Suprapubic skin (tissue), 4 donors: ENCODE measurements around the gene CLEC4F. TPM values are rescaled to one million over a fixed set of nuclear protein-coding genes. Genes with fewer than 3 reads are reported as not detected.
A peak's percentile ranks its signal among the peaks of the same experiment; 100 is the strongest.

ENCODE experiments used
- DNase-seq, 2 donors: peaks; one replicate each; pipeline ENCODE4 v3.0.0-alpha.2; 2019; ENCODE audit warnings: low spot score in 2 of 2
- H3K27ac ChIP-seq: fragments of 200-600 bp; sonication (generic); one replicate; pipeline ENCODE4 v1.5.1; 2019
- H3K27me3 ChIP-seq: fragments of 200-600 bp; sonication (generic); one replicate; pipeline ENCODE4 v1.5.1; 2019
- H3K36me3 ChIP-seq: fragments of 200-600 bp; sonication (generic); one replicate; pipeline ENCODE4 v1.5.1; 2019
- H3K4me1 ChIP-seq: fragments of 200-600 bp; sonication (generic); one replicate; pipeline ENCODE4 v1.5.1; 2019
- H3K4me3 ChIP-seq: fragments of 200-600 bp; sonication (generic); one replicate; pipeline ENCODE4 v1.5.1; 2019; ENCODE audit warnings: mild to moderate bottlenecking
- H3K9me3 ChIP-seq: fragments of 200-600 bp; sonication (generic); one replicate; pipeline ENCODE4 v1.5.1; 2019
- CTCF ChIP-seq, 2 donors: fragments of 200-600 bp in 1 of 2; fragments of 450-650 bp in 1 of 2; sonication (generic) in 1 of 2; IDR thresholded peaks; one replicate each; pipeline ENCODE4 v1.5.1; 2016 to 2019; ENCODE audit warnings: antibody characterized with exemption in 2 of 2, mild to moderate bottlenecking in 1 of 2, moderate library complexity in 1 of 2
- EP300 ChIP-seq: sonication (generic); formaldehyde crosslinking; IDR thresholded peaks from one replicate; pipeline ENCODE4 v1.6.1; 2017; ENCODE audit warnings: antibody characterized with exemption
- POLR2A ChIP-seq, 2 donors: fragments of 450-650 bp; IDR thresholded peaks; one replicate each; pipeline ENCODE4 v1.6.1; 2017; ENCODE audit warnings: antibody characterized with exemption in 2 of 2, mild to moderate bottlenecking in 2 of 2, moderate library complexity in 2 of 2
- POLR2AphosphoS5 ChIP-seq, 3 donors: sonication (generic); formaldehyde crosslinking; IDR thresholded peaks; one replicate each; pipeline ENCODE4 v1.6.1; 2017; ENCODE audit warnings: antibody characterized with exemption in 3 of 3
- WGBS: methylation state at CpG from one replicate; pipeline ENCODE4 v1.1.5; 2018; 5-methylcytosine and 5-hydroxymethylcytosine counted together
- total RNA-seq, 4 donors: library from RNA; depleted of rRNA; stranded (reverse); fragments of >200 nt; gene quantifications; one replicate each; pipeline ENCODE4 v1.1.0, GENCODE V29; 2016

The CLEC4F gene
- 1 to 10 TPM in 2 of 4 donors, under 1 TPM in 2; 0.60 to 3.0 (median 0.93) TPM for total RNA-seq

- DNase-seq = no peak
- H3K27me3 ChIP-seq = peaks cover 6% of the 10 kb centered on the region
- H3K4me1 ChIP-seq = no peaks in the 10 kb centered on the region
- no peak for TF ChIP-seq POLR2A (IDR thresholded peaks at IDR 0.05)
- TF ChIP-seq CTCF (IDR thresholded peaks at IDR 0.05) = no peak
- TF ChIP-seq EP300 = no peak
- no peak for TF ChIP-seq POLR2AphosphoS5 (IDR thresholded peaks at IDR 0.05)
- H3K27ac ChIP-seq = no peak within 1 kb of the TSS
- H3K36me3 ChIP-seq = no peaks in the 10 kb centered on the region
- no peaks in the 10 kb centered on the region for H3K9me3 ChIP-seq
- H3K4me3 ChIP-seq = no peak within 1 kb of the TSS
- WGBS = 86% methylated on average over 6 of the region's 7 CpGs
Observed at GRCh38 chr2:70820499-70820898, at the start of gene CLEC4F. TSS of gene CLEC4F (minus strand) at chr2:70820599. CDS start at chr2:70820523, 76 bp downstream.

- DNase-seq = no peak
- H3K4me1 ChIP-seq = peaks cover 12% of the 10 kb centered on the region
- no peaks in the 10 kb centered on the region for H3K36me3 ChIP-seq
- H3K27me3 ChIP-seq = peaks cover 35% of the 10 kb centered on the region
- TF ChIP-seq POLR2A (IDR thresholded peaks at IDR 0.05) = no peak
- TF ChIP-seq EP300 = no peak
- no peak for TF ChIP-seq CTCF (IDR thresholded peaks at IDR 0.05)
- TF ChIP-seq POLR2AphosphoS5 (IDR thresholded peaks at IDR 0.05) = no peak
- 85% methylated on average over 1 of the region's 1 CpG for WGBS
- H3K27ac ChIP-seq = no peak overlapping the region
- no peak overlapping the region for H3K4me3 ChIP-seq
- H3K9me3 ChIP-seq = no peaks in the 10 kb centered on the region
Observed at GRCh38 chr2:70868970-70869369, 48.6 kb upstream of the CLEC4F start.

GRCh38 chr2:70861777-70862625, 41.6 kb upstream of the CLEC4F start:
- Histone ChIP-seq H3K4me1 (peaks cover 5% of the 10 kb centered on the region), H3K27ac (no peak overlapping the region), H3K9me3 (no peaks in the 10 kb centered on the region), H3K27me3 (peaks cover 45% of the 10 kb centered on the region), H3K4me3 (no peak overlapping the region), H3K36me3 (no peaks in the 10 kb centered on the region)
- peak; percentile 78 to 95 for TF ChIP-seq CTCF (IDR thresholded peaks at IDR 0.05)
- TF ChIP-seq POLR2A (IDR thresholded peaks at IDR 0.05) = no peak
- peak; percentile 73 to 86 for DNase-seq
- WGBS = 14% methylated on average over 21 of the region's 21 CpGs

GRCh38 chr2:70855667-70856066, 35.3 kb upstream of the CLEC4F start:
- Histone ChIP-seq H3K27me3 (peaks cover 12% of the 10 kb centered on the region), H3K27ac (no peak overlapping the region), H3K4me3 (no peak overlapping the region), H3K4me1 (no peaks in the 10 kb centered on the region), H3K36me3 (no peaks in the 10 kb centered on the region), H3K9me3 (no peaks in the 10 kb centered on the region)
- TF ChIP-seq CTCF (IDR thresholded peaks at IDR 0.05) = no peak
- no peak for TF ChIP-seq POLR2AphosphoS5 (IDR thresholded peaks at IDR 0.05)
- TF ChIP-seq POLR2A (IDR thresholded peaks at IDR 0.05) = no peak
- TF ChIP-seq EP300 = no peak
- 69% methylated on average over 1 of the region's 1 CpG for WGBS
- no peak for DNase-seq

GRCh38 chr2:70854411-70854810, 34.0 kb upstream of the CLEC4F start:
- Histone ChIP-seq H3K36me3 (no peaks in the 10 kb centered on the region), H3K27ac (no peak overlapping the region), H3K9me3 (no peaks in the 10 kb centered on the region), H3K27me3 (peaks cover 3% of the 10 kb centered on the region), H3K4me3 (no peak overlapping the region), H3K4me1 (no peaks in the 10 kb centered on the region)
- TF ChIP-seq POLR2AphosphoS5 (IDR thresholded peaks at IDR 0.05) (no peak), CTCF (IDR thresholded peaks at IDR 0.05) (no peak), POLR2A (IDR thresholded peaks at IDR 0.05) (no peak), EP300 (no peak)
- 86% methylated on average over 4 of the region's 4 CpGs for WGBS
- no peak for DNase-seq
